ENCODE measurements around the gene CER1. TPM values are rescaled to one million over a fixed set of nuclear protein-coding genes. Genes with fewer than 3 reads are reported as not detected.

CER1 gene
- total RNA-seq, 1 donor from 2014 or later: not detected

DNA sequence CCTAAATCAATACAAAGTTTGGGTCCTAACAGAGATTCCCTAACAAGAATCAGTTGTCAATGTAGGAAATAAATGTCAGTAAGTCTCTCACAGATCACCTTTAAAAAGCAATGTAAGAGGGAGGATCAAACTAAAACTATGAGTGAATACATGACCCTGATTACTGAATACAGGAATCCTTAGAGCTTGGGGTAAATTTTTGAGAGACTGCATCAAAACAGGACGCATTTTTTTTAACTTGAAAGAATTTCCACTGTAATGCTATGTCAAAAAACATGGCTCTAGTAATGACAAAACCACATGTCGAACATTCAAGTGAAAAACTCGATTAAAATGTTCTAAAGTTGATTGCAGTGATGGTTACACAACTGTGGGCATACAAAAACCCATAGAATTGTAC lies 51.2 kb downstream of the CER1 start:
- no peak for TF ChIP-seq CTCF (IDR thresholded peaks at IDR 0.05; ENCODE audit: insufficient read depth, low read length, severe bottlenecking)
- no peak for DNase-seq (ENCODE audit: low read depth)
- FAIRE-seq: no peak
- Histone ChIP-seq H3K27me3 (ENCODE audit: control insufficient read depth, insufficient read depth, low read length) (no peaks in the 10 kb centered on the region), H3K4me3 (ENCODE audit: low read depth, low read length) (no peak overlapping the region), H3K36me3 (ENCODE audit: control insufficient read depth, insufficient read depth, low read length) (no peaks in the 10 kb centered on the region)

DNA sequence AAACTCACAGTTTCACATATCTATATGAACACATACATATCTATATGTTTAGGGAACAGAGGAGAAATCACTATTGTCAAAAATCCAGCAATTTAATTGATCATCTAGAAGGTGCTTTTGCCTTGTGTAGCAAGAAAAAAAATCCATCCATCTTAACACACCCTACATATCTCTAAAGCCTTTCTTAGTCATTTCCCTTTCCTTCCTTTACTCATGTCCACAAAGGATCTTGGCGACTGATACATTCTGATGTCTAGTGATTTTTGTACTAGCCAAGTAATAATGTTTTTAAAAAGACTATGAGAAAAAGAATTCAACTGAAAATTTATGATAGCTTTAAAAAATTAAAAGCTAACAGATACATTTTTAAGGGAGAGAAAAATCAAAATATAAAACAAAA lies 51.8 kb downstream of the CER1 start:
- Histone ChIP-seq H3K4me3 (ENCODE audit: low read depth, low read length) (no peak overlapping the region), H3K36me3 (ENCODE audit: control insufficient read depth, insufficient read depth, low read length) (no peaks in the 10 kb centered on the region), H3K27me3 (ENCODE audit: control insufficient read depth, insufficient read depth, low read length) (no peaks in the 10 kb centered on the region)
- FAIRE-seq (no peak), DNase-seq (ENCODE audit: low read depth) (peak; percentile 75)
- TF ChIP-seq CTCF (IDR thresholded peaks at IDR 0.05; ENCODE audit: insufficient read depth, low read length, severe bottlenecking): no peak

Other genes with a start within 250 kb of the CER1 start
- 8.4 and 21.6 TPM in 2 replicates for gene ZDHHC21, start 29.3 kb downstream of the CER1 start, total RNA-seq
- gene FREM1, start 187.7 kb upstream of the CER1 start, total RNA-seq: under 0.01 TPM in 1 of 2 replicates, not detected in the other

All from bronchial epithelial cell (primary cell).